GM12878 (cell line): ENCODE data around the gene M1AP. TPM values are rescaled to one million over a fixed set of nuclear protein-coding genes. Genes with fewer than 3 reads are reported as not detected.

Experiments used
- ATAC-seq: fragments of 200-7000 bp; cut with Tn5 transposase; 3 replicates; pipeline ENCODE4 v1.9.1; 2020; ENCODE audit warnings: mild to moderate bottlenecking, moderate library complexity
- BruUV-seq: library from RNA; stranded (reverse); fragments of 400-500 nt; replicated peaks from 2 replicates; lab custom pipeline; 2021; lab: Mats Ljungman, UMichigan
- CTCF ChIA-PET: fragments of 300-600 bp; sonication (Branson Sonifier 250); formaldehyde crosslinking; extraction: SDS; loops from one replicate; lab custom pipeline; 2021; ENCODE audit warnings: inconsistent platforms; lab: Yijun Ruan, JAX
- POLR2A ChIA-PET: fragments of 350-600 bp; formaldehyde crosslinking; extraction: SDS; loops from one replicate; lab custom pipeline; 2021; ENCODE audit warnings: inconsistent platforms; lab: Charles Lee
- RAD21 ChIA-PET: fragments of 300-600 bp; sonication (Branson Sonifier 250); formaldehyde crosslinking; loops from one replicate; lab custom pipeline; 2023; ENCODE audit warnings: antibody characterized with exemption; ENCODE audit not compliant: unreplicated experiment; lab: Charles Lee
- SMC1A ChIA-PET: fragments of 300-600 bp; sonication (Branson Sonifier 250); formaldehyde crosslinking; loops from one replicate; lab custom pipeline; 2023; ENCODE audit not compliant: unreplicated experiment, uncharacterized antibody; lab: Charles Lee
- DNase-seq: peaks from one replicate; pipeline ENCODE4 v3.0.0-alpha.2; 2011; ENCODE audit warnings: low read depth, low spot score
- FAIRE-seq: peaks from 3 replicates; lab custom pipeline; 2011; peaks lifted over from hg19 to GRCh38; lab: Jason Lieb, UNC
- H2AFZ ChIP-seq: 2 replicates; pipeline ENCODE4 v1.6.0; 2011; ENCODE audit warnings: low read depth, low read length, control low read depth; ENCODE audit not compliant: control insufficient read depth
- H3K27ac ChIP-seq: 2 replicates; pipeline ENCODE4 v1.5.1; 2011; ENCODE audit warnings: control low read depth; ENCODE audit not compliant: control insufficient read depth, insufficient read depth
- H3K27me3 ChIP-seq, 2 experiments: replicated peaks in 1 of 2; 2 replicates each; pipeline versions ENCODE4 v1.6.0 to v1.6.1; 2011; ENCODE audit warnings: low read length in 1 of 2; ENCODE audit not compliant: control insufficient read depth in 2 of 2, insufficient read depth in 2 of 2
- H3K36me3 ChIP-seq, 2 experiments: 2 replicates each; pipeline ENCODE4 v1.5.1; 2011; ENCODE audit warnings: low read length in 1 of 2; ENCODE audit not compliant: control insufficient read depth in 2 of 2, insufficient read depth in 2 of 2
- H3K4me1 ChIP-seq: 2 replicates; pipeline ENCODE4 v1.6.1; 2011; ENCODE audit warnings: mild to moderate bottlenecking, low read length, moderate library complexity, mixed read lengths; ENCODE audit not compliant: control insufficient read depth, insufficient read depth
- H3K4me2 ChIP-seq: 2 replicates; pipeline ENCODE4 v1.6.0; 2011; ENCODE audit warnings: control low read depth; ENCODE audit not compliant: control insufficient read depth, insufficient read depth
- H3K4me3 ChIP-seq: fragments of 200-600 bp; sonication (generic); 2 replicates; pipeline ENCODE4 v1.5.1; 2016
- H3K79me2 ChIP-seq: 2 replicates; pipeline ENCODE4 v1.6.0; 2011; ENCODE audit warnings: low read length; ENCODE audit not compliant: control insufficient read depth, insufficient read depth
- H3K9ac ChIP-seq: 2 replicates; pipeline ENCODE4 v1.8.0; 2011; ENCODE audit warnings: low read length, control low read depth, mixed read lengths; ENCODE audit not compliant: control insufficient read depth, insufficient read depth
- H3K9me3 ChIP-seq: replicated peaks from 3 replicates; pipeline ENCODE4 v1.5.1; 2011; ENCODE audit warnings: mild to moderate bottlenecking, low read length; ENCODE audit not compliant: control insufficient read depth, insufficient read depth
- H4K20me1 ChIP-seq: 2 replicates; pipeline ENCODE4 v1.6.0; 2011; ENCODE audit not compliant: control insufficient read depth, insufficient read depth
- ASH2L ChIP-seq: fragments of 300-600, 200-600 bp; sonication (generic); IDR thresholded peaks from 2 replicates; pipeline ENCODE4 v1.6.1; 2017; ENCODE audit warnings: low read depth, mild to moderate bottlenecking, borderline replicate concordance
- CHD1 ChIP-seq: IDR thresholded peaks from 2 replicates; pipeline ENCODE4 v1.6.1; 2012; ENCODE audit warnings: low read depth, low read length, improper control_type of control experiment
- ETV6 ChIP-seq, 2 experiments: fragments of 450-650 bp in 1 of 2; IDR thresholded peaks in 1 of 2; conservative IDR thresholded peaks in 1 of 2; 2 replicates each; pipeline ENCODE4 v1.6.1; 2014; ENCODE audit warnings: antibody characterized with exemption in 1 of 2, borderline replicate concordance in 1 of 2, low read depth in 1 of 2, mild to moderate bottlenecking in 1 of 2, moderate library complexity in 1 of 2
- FOS ChIP-seq: IDR thresholded peaks from 3 replicates; pipeline ENCODE4 v1.6.1; 2011; ENCODE audit warnings: borderline replicate concordance; ENCODE audit not compliant: insufficient read length; ENCODE audit errors: extremely low read depth
- FOXM1 ChIP-seq: IDR thresholded peaks from 2 replicates; pipeline ENCODE4 v1.6.1; 2012; ENCODE audit warnings: low read depth, mild to moderate bottlenecking, inconsistent platforms, low read length, moderate library complexity
- JUND ChIP-seq: IDR thresholded peaks from 2 replicates; pipeline ENCODE4 v1.6.1; 2012; ENCODE audit warnings: low read depth, mild to moderate bottlenecking, low read length, improper control_type of control experiment, moderate library complexity
- MYC ChIP-seq: IDR thresholded peaks from 2 replicates; pipeline ENCODE4 v1.6.1; 2011; ENCODE audit warnings: mild to moderate bottlenecking, low read length, moderate library complexity, inconsistent platforms; ENCODE audit not compliant: insufficient read depth, insufficient replicate concordance, insufficient read length, severe bottlenecking
- NFIC ChIP-seq: IDR thresholded peaks from 2 replicates; pipeline ENCODE4 v1.6.1; 2012; ENCODE audit warnings: low read depth, mild to moderate bottlenecking, inconsistent platforms, low read length, moderate library complexity
- NFYB ChIP-seq: IDR thresholded peaks from 2 replicates; pipeline ENCODE4 v1.6.1; 2011; ENCODE audit warnings: low read depth, mild to moderate bottlenecking, low read length, improper control_type of control experiment, moderate library complexity; ENCODE audit not compliant: insufficient read depth
- POLR2AphosphoS5 ChIP-seq: IDR thresholded peaks from 2 replicates; pipeline ENCODE4 v1.6.1; 2011; ENCODE audit warnings: mild to moderate bottlenecking, low read length, inconsistent platforms
- RCOR1 ChIP-seq: conservative IDR thresholded peaks from 2 replicates; pipeline ENCODE4 v1.6.1; 2012; ENCODE audit warnings: low read depth, low read length, improper control_type of control experiment
- TCF7 ChIP-seq: IDR thresholded peaks from 2 replicates; pipeline ENCODE4 v1.6.1; 2014; ENCODE audit warnings: antibody characterized with exemption, borderline replicate concordance
- WGBS: methylation state at CpG from one replicate; pipeline ENCODE4 v1.1.6; 2016; ENCODE audit warnings: low lambda C conversion rate; ENCODE audit not compliant: insufficient replicate concordance, insufficient coverage; ENCODE audit errors: missing lambda C conversion rate; 5-methylcytosine and 5-hydroxymethylcytosine counted together
- in situ Hi-C: fragments of 300-500 bp; cut with MboI; formaldehyde crosslinking; loops from 9 replicates; pipeline ENCODE4 v1.14.3; 2018; ENCODE audit warnings: mixed read lengths
- intact Hi-C: fragments of 100-400 bp; cut with micrococcal nuclease; formaldehyde crosslinking; loops from one replicate; pipeline ENCODE4 v1.14.2; 2022; ENCODE audit not compliant: unreplicated experiment
- polyA plus RNA-seq, 11 experiments: library from polyadenylated mRNA; depleted of rRNA in 4 of 11; unstranded in 6 of 11; stranded (reverse) in 5 of 11; fragments of >200 nt; fragmentation: Nextera tagmentation in 4 of 11; fragmentation: Illumina TruSeq in 1 of 11; extraction: Ambion mirVana in 4 of 11; extraction: Trizol in 1 of 11; gene quantifications; 1 replicate in 1 of 11; 2 replicates in 10 of 11; pipeline versions ENCODE4 v1.2.1 to v1.2.3, GENCODE V29; 2011 to 2016; ENCODE audit warnings: inconsistent platforms in 2 of 11, missing spikeins in 2 of 11, low read depth in 1 of 11
- total RNA-seq, 4 experiments: library from RNA; depleted of rRNA in 3 of 4; stranded (reverse); fragments of >200 nt in 3 of 4; fragmentation: Illumina TruSeq in 1 of 4; extraction: Trizol in 1 of 4; gene quantifications; 2 replicates each; pipeline versions ENCODE4 v1.2.1 to v1.2.3, GENCODE V29; 2013 to 2021
- TF ChIP-seq, protein P1 (sequence below): fragments of 150-350 bp; IDR thresholded peaks from 2 replicates; pipeline ENCODE4 v1.6.1; 2016; ENCODE audit warnings: low read depth, low read length
- TF ChIP-seq, protein P2 (sequence below): IDR thresholded peaks from 2 replicates; pipeline ENCODE4 v1.6.1; 2012; ENCODE audit warnings: low read depth, low read length, improper control_type of control experiment
- TF ChIP-seq, protein P3 (sequence below): IDR thresholded peaks from 2 replicates; pipeline ENCODE4 v1.6.1; 2011; ENCODE audit warnings: borderline replicate concordance, low read depth, mild to moderate bottlenecking, moderate library complexity, mixed read lengths, low read length; ENCODE audit not compliant: insufficient read depth; ENCODE audit errors: extremely low read length

Gene M1AP
- total and polyA plus RNA-seq, 10 of the 15 experiments (the other 5 are each of a cell fraction or from before 2014, with no cell fraction given), result 0.04 to 0.32 (median 0.16) TPM; not detected in 4

DNA sequence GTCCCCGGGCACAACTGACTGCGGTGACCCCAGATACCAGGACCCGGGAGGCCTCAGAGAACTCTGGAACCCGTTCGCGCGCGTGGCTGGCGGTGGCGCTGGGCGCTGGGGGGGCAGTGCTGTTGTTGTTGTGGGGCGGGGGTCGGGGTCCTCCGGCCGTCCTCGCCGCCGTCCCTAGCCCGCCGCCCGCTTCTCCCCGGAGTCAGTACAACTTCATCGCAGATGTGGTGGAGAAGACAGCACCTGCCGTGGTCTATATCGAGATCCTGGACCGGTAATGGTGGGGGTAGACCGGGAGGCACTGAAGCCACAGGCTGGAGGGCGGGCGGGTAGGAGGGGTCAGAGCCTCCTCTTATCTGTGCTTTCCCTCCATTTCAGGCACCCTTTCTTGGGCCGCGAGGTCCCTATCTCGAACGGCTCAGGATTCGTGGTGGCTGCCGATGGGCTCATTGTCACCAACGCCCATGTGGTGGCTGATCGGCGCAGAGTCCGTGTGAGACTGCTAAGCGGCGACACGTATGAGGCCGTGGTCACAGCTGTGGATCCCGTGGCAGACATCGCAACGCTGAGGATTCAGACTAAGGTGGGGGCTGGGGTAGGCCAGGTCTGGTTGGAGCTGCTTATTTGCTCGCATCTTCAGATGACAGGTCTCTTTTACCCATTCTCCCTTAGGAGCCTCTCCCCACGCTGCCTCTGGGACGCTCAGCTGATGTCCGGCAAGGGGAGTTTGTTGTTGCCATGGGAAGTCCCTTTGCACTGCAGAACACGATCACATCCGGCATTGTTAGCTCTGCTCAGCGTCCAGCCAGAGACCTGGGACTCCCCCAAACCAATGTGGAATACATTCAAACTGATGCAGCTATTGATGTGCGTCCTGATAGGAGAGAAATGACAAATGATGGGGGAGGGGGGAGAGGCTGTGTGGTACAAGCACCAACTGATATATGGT is 117.6 kb downstream of the M1AP start:
- CTCF ChIA-PET, result interaction anchor here (0.7 to 10.4 kb wide), 20 partner anchors 16 to 280 kb away, joined by 3 to 226 read pairs (median 6); partner anchors contain the start of genes CCDC142, PCGF1, TTC31 and WBP1
- Histone ChIP-seq H3K27ac (peak overlapping the region; percentile 96), H3K27me3 (no peaks in the 10 kb centered on the region), H3K9ac (peak overlapping the region; percentile 92), H3K9me3 (no peaks in the 10 kb centered on the region), H3K4me3 (peak overlapping the region; percentile 94), H3K36me3 (peaks cover 17 to 43% of the 10 kb centered on the region in 2 experiments), H2AFZ (peak overlapping the region; percentile 80), H4K20me1 (no peaks in the 10 kb centered on the region), H3K4me2 (peak overlapping the region; percentile 95), H3K79me2 (peaks cover 50% of the 10 kb centered on the region), H3K4me1 (peaks cover 33% of the 10 kb centered on the region)
- peak; percentile 60 for ATAC-seq
- peak; percentile 74 for DNase-seq
- peak; percentile 83 for FAIRE-seq
- SMC1A ChIA-PET, result interaction anchor here (0.6 to 9.9 kb wide), 24 partner anchors 9 to 605 kb away, joined by 3 to 208 read pairs (median 10); partner anchors contain the start of genes CCDC142, INO80B, PCGF1 and TTC31
- RAD21 ChIA-PET, result interaction anchor here (0.7 to 7.5 kb wide), 22 partner anchors 9 to 195 kb away, joined by 3 to 158 read pairs (median 6); partner anchors contain the start of genes C2orf81, CCDC142, LOXL3 and PCGF1
- intact Hi-C loops (loop anchor here (1.0 kb wide), 1 partner anchor 24 kb away; the partner anchor contains the start of gene DOK1), in situ Hi-C loops (no loop called here)
- POLR2A ChIA-PET, result interaction anchor here (0.6 to 5.4 kb wide), 25 partner anchors 8 to 352 kb away, joined by 3 to 66 read pairs (median 4); partner anchors contain the start of genes CCDC142, INO80B, MOB1A and PCGF1
- under 1% methylated on average over 50 of the region's 54 CpGs for WGBS
- BruUV-seq, result no TSS peak
- TF ChIP-seq FOXM1, result no peak
- TF ChIP-seq, protein P1, sequence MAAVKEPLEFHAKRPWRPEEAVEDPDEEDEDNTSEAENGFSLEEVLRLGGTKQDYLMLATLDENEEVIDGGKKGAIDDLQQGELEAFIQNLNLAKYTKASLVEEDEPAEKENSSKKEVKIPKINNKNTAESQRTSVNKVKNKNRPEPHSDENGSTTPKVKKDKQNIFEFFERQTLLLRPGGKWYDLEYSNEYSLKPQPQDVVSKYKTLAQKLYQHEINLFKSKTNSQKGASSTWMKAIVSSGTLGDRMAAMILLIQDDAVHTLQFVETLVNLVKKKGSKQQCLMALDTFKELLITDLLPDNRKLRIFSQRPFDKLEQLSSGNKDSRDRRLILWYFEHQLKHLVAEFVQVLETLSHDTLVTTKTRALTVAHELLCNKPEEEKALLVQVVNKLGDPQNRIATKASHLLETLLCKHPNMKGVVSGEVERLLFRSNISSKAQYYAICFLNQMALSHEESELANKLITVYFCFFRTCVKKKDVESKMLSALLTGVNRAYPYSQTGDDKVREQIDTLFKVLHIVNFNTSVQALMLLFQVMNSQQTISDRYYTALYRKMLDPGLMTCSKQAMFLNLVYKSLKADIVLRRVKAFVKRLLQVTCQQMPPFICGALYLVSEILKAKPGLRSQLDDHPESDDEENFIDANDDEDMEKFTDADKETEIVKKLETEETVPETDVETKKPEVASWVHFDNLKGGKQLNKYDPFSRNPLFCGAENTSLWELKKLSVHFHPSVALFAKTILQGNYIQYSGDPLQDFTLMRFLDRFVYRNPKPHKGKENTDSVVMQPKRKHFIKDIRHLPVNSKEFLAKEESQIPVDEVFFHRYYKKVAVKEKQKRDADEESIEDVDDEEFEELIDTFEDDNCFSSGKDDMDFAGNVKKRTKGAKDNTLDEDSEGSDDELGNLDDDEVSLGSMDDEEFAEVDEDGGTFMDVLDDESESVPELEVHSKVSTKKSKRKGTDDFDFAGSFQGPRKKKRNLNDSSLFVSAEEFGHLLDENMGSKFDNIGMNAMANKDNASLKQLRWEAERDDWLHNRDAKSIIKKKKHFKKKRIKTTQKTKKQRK, result no peak
- no peak for TF ChIP-seq TCF7
- no peak for TF ChIP-seq NFIC
- 0 out of 2 replicates have a peak, but pooled peaks have one; percentile 65 for TF ChIP-seq RCOR1
- TF ChIP-seq CHD1, result no peak
- TF ChIP-seq ASH2L, result no peak
- no peak for TF ChIP-seq ETV6 (conservative IDR thresholded peaks at IDR 0.05 in 1 of 2, IDR thresholded peaks at IDR 0.05 in 1 of 2; ENCODE audit: borderline replicate concordance in 1 of 2, low read depth in 1 of 2)
- no peak for TF ChIP-seq MYC
- no peak for TF ChIP-seq JUND
- TF ChIP-seq NFYB, result no peak; the same call in 1 of the 2 replicates
- no peak for TF ChIP-seq FOS
- TF ChIP-seq, protein P2, sequence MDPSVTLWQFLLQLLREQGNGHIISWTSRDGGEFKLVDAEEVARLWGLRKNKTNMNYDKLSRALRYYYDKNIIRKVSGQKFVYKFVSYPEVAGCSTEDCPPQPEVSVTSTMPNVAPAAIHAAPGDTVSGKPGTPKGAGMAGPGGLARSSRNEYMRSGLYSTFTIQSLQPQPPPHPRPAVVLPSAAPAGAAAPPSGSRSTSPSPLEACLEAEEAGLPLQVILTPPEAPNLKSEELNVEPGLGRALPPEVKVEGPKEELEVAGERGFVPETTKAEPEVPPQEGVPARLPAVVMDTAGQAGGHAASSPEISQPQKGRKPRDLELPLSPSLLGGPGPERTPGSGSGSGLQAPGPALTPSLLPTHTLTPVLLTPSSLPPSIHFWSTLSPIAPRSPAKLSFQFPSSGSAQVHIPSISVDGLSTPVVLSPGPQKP, result no peak
- TF ChIP-seq, protein P3, sequence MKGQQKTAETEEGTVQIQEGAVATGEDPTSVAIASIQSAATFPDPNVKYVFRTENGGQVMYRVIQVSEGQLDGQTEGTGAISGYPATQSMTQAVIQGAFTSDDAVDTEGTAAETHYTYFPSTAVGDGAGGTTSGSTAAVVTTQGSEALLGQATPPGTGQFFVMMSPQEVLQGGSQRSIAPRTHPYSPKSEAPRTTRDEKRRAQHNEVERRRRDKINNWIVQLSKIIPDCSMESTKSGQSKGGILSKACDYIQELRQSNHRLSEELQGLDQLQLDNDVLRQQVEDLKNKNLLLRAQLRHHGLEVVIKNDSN, result no peak
- TF ChIP-seq POLR2AphosphoS5, result peak; percentile 84
